CD4-positive, alpha-beta T cell treated with Interleukin-6 for 4 hours (primary cell): Measurements from ENCODE around the gene SPECC1.
A peak's percentile ranks its signal among the peaks of the same experiment; 100 is the strongest.
"Not testable (repeated sequence)": the region's sequence is repeated elsewhere in the genome, so short reads cannot be mapped to it uniquely, and the experiment has no call there.

Source experiments
- DNase-seq: peaks from one replicate; pipeline ENCODE4 v3.0.0-alpha.2; 2020; ENCODE audit warnings: mixed read lengths

SPECC1 gene

GRCh38 chr17:20184977-20185619 is 175.9 kb downstream of the SPECC1 start:
- DNase-seq = no peak

- no peak for DNase-seq
These were observed 177.9 kb downstream of the SPECC1 start for GRCh38 chr17:20187049-20187448.

- no peak for DNase-seq
These were observed 180.1 kb downstream of the SPECC1 start for GRCh38 chr17:20189302-20189701.

GRCh38 chr17:20189979-20190378 is 180.8 kb downstream of the SPECC1 start:
- no peak for DNase-seq

- no peak for DNase-seq
These were observed 181.4 kb downstream of the SPECC1 start for GRCh38 chr17:20190605-20191004.

GRCh38 chr17:20191056-20191455 is 181.9 kb downstream of the SPECC1 start:
- no peak for DNase-seq

GRCh38 chr17:20196286-20196685 is 187.1 kb downstream of the SPECC1 start:
- DNase-seq = not testable (repeated sequence)

GRCh38 chr17:20197272-20197926 is 188.2 kb downstream of the SPECC1 start:
- no peak for DNase-seq

GRCh38 chr17:20200016-20200795 is 191.0 kb downstream of the SPECC1 start:
- DNase-seq = no peak

- no peak for DNase-seq
These were observed 191.8 kb downstream of the SPECC1 start for GRCh38 chr17:20200865-20201458.

GRCh38 chr17:20202141-20202621 is 193.0 kb downstream of the SPECC1 start:
- no peak for DNase-seq

- DNase-seq = no peak
These were observed 193.9 kb downstream of the SPECC1 start for GRCh38 chr17:20203018-20203417.

GRCh38 chr17:20203761-20204263 is 194.7 kb downstream of the SPECC1 start:
- no peak for DNase-seq

GRCh38 chr17:20205609-20206008 is 196.4 kb downstream of the SPECC1 start:
- no peak for DNase-seq

- peak; percentile 52 for DNase-seq
These were observed 196.9 kb downstream of the SPECC1 start for GRCh38 chr17:20206068-20206467.

- DNase-seq = no peak
These were observed 197.4 kb downstream of the SPECC1 start for GRCh38 chr17:20206591-20206990.

GRCh38 chr17:20207262-20207985 is 198.3 kb downstream of the SPECC1 start:
- DNase-seq = no peak

- no peak for DNase-seq
These were observed 199.6 kb downstream of the SPECC1 start for GRCh38 chr17:20208717-20209116.

- DNase-seq = no peak
These were observed 201.0 kb downstream of the SPECC1 start for GRCh38 chr17:20210180-20210579.

- DNase-seq = no peak
These were observed 201.5 kb downstream of the SPECC1 start for GRCh38 chr17:20210614-20211013.

GRCh38 chr17:20211246-20211645 is 202.1 kb downstream of the SPECC1 start:
- DNase-seq = no peak

- DNase-seq = no peak
These were observed 204.3 kb downstream of the SPECC1 start for GRCh38 chr17:20213449-20213848.
